ENCODE measurements around the gene TFIP11. TPM values are rescaled to one million over a fixed set of nuclear protein-coding genes. Genes with fewer than 3 reads are reported as not detected.

Gene TFIP11
- total RNA-seq, 4 donors from 2014 or later: 30.7 to 66.7 (median 50.0) TPM

- no peaks in the 10 kb centered on the region for H3K9me3 ChIP-seq
- H3K27me3 ChIP-seq: no peaks in the 10 kb centered on the region
- no peaks in the 10 kb centered on the region for H3K4me1 ChIP-seq
- 93% methylated on average over 3 of the region's 3 CpGs for WGBS, 2 donors
- H3K36me3 ChIP-seq: peaks cover 13 to 32% of the 10 kb centered on the region in 2 donors
- no peak overlapping the region for H3K4me3 ChIP-seq (replicated peaks in 1 of 3)
- no peak overlapping the region for H3K27ac ChIP-seq
- intact Hi-C loops (cut with DNase I): no loop called here
- no peak for DNase-seq
- TF ChIP-seq CTCF (IDR thresholded peaks at IDR 0.05) (no peak), POLR2A (IDR thresholded peaks at IDR 0.05) (no peak)
Observed at GRCh38 chr22:26536762-26537134, 24.5 kb upstream of the TFIP11 start.

DNA sequence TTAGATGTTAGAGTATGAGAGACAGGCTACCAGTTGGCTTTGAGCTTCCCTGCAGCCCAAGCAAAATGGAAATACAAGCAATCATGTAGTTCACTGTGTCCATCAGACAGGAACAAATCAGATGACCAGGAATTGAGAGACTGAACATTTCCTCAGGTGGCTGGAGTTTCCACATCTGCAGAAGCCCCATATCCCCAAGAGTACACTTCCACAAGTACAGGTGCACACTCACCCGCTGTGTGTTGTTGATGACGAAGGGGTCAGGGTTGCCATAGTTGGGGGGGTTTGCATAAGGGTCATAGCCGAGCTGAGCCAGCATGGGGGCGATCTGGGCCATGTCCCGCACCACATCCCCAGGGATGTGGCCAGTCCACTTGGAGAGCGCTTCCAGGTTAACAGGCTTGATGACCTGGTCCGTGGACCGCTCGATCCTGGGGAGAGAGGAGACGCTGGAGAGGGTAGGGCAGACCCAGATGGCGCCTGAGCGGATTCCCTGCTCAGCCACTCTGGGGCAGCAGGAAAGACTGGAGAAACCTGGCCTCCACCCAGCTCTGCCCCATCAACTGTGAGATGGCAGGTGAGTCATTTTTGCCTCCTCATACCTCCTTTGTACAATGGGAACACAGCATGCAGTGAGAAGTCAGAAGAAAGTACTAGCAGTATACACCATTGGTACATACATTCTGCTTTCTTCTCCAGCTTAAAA, 23.9 kb upstream of the TFIP11 start:
- WGBS, 2 donors: 92 to 94% methylated on average over 12 of the region's 12 CpGs
- Histone ChIP-seq H3K27ac (no peak overlapping the region), H3K4me3 (replicated peaks in 1 of 3) (no peak overlapping the region), H3K27me3 (no peaks in the 10 kb centered on the region), H3K36me3 (peaks cover 16 to 35% of the 10 kb centered on the region in 2 donors), H3K4me1 (no peaks in the 10 kb centered on the region), H3K9me3 (no peaks in the 10 kb centered on the region)
- intact Hi-C loops (cut with DNase I): no loop called here
- TF ChIP-seq CTCF (IDR thresholded peaks at IDR 0.05) (no peak), POLR2A (IDR thresholded peaks at IDR 0.05) (no peak)
- DNase-seq: no peak

DNA sequence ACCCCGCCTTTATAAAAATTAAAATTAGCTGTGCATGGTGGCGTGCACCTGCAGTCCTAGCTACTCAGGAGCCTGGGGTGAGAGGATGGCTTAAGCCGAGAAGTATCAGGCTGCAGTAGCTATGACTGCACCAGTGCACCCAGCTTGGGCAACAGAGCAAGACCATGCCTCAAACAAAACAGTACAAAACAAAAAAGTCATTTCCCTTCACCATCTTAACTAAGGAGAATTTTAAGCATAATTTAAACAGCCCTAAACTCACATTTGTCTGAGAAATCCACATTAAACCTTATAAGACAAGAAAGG, 23.3 kb upstream of the TFIP11 start:
- WGBS, 2 donors: 88 to 96% methylated on average over 3 of the region's 3 CpGs
- no peak for TF ChIP-seq POLR2A (IDR thresholded peaks at IDR 0.05)
- TF ChIP-seq CTCF (IDR thresholded peaks at IDR 0.05): no peak

GRCh38 chr22:26534874-26535602, 22.8 kb upstream of the TFIP11 start:
- intact Hi-C loops (cut with DNase I): no loop called here
- Histone ChIP-seq H3K36me3 (peaks cover 12 to 28% of the 10 kb centered on the region in 2 donors), H3K4me3 (replicated peaks in 1 of 3) (no peak overlapping the region), H3K4me1 (no peaks in the 10 kb centered on the region), H3K27me3 (no peaks in the 10 kb centered on the region), H3K27ac (no peak overlapping the region), H3K9me3 (no peaks in the 10 kb centered on the region)
- TF ChIP-seq POLR2A (IDR thresholded peaks at IDR 0.05) (no peak), CTCF (IDR thresholded peaks at IDR 0.05) (no peak)
- no peak for DNase-seq
- 70 to 75% methylated on average over 13 of the region's 13 CpGs for WGBS, 2 donors

More for the DNA sequence above, 23.3 kb upstream of the TFIP11 start:
- no peak overlapping the region for H3K4me3 ChIP-seq (replicated peaks in 1 of 3)
- no peaks in the 10 kb centered on the region for H3K4me1 ChIP-seq
- H3K27ac ChIP-seq: no peak overlapping the region
- intact Hi-C loops (cut with DNase I): no loop called here
- H3K9me3 ChIP-seq: no peaks in the 10 kb centered on the region
- H3K27me3 ChIP-seq: no peaks in the 10 kb centered on the region
- no peak for DNase-seq
- peaks cover 15 to 34% of the 10 kb centered on the region in 2 donors for H3K36me3 ChIP-seq

DNA sequence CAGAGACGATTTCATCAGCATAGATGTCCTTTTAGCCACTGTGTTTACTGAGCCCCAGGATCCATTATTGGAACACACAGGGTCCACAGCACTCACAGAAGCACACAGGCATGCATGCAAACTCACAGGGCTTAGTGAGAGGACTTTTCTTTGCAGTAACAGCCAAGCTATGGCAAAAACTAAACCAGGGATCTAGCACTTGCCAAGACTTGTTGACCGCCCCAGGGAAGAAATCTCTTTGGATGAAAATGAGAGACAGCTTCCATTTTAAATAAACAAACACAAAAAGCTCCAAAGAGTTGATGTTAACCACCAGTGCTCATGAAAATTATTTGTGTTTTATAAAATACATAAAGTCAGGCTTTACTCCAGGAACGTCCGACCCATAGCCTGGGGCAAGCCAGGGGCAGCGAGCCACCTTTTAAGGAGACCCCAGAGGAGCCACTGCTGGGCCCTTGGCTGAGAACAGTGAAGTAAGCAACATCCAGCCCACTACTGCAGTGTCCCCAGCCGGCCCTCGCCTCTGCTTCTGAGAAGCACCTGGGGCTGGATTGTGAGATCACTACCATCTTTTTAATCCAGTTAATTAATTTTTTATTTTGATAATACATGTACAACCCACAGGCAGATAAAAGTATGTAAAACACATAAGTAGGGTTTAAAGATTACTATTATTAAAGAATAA, 22.0 kb upstream of the TFIP11 start:
- no peak overlapping the region for H3K27ac ChIP-seq
- H3K27me3 ChIP-seq: no peaks in the 10 kb centered on the region
- H3K9me3 ChIP-seq: no peaks in the 10 kb centered on the region
- TF ChIP-seq POLR2A (IDR thresholded peaks at IDR 0.05) (no peak), CTCF (IDR thresholded peaks at IDR 0.05) (no peak)
- H3K4me3 ChIP-seq (replicated peaks in 1 of 3): no peak overlapping the region
- intact Hi-C loops (cut with DNase I): no loop called here
- H3K4me1 ChIP-seq: no peaks in the 10 kb centered on the region
- WGBS, 2 donors: 90 to 91% methylated on average over 7 of the region's 7 CpGs
- DNase-seq: no peak
- peaks cover 16 to 28% of the 10 kb centered on the region in 2 donors for H3K36me3 ChIP-seq
